ENCODE results near the gene LUZP2.
"Not testable (repeated sequence)": the region's sequence is repeated elsewhere in the genome, so short reads cannot be mapped to it uniquely, and the experiment has no call there.

LUZP2 gene

GRCh38 chr11:24880962-24881361, 384.1 kb downstream of the LUZP2 start:
- TF ChIP-seq JUND (IDR thresholded peaks at IDR 0.05; ENCODE audit: low read depth), result no peak
- in situ Hi-C loops (cut with HindIII; ENCODE audit: low pct_unique_long_range_greater_than_20kb, low sequenced_read_pairs), result no loop called here
- DNase-seq (ENCODE audit: low read depth in 1 of 2, low spot score in 1 of 2), result no peak

GRCh38 chr11:24885580-24886173, 388.8 kb downstream of the LUZP2 start:
- in situ Hi-C loops (cut with HindIII; ENCODE audit: low pct_unique_long_range_greater_than_20kb, low sequenced_read_pairs), result no loop called here
- TF ChIP-seq JUND (IDR thresholded peaks at IDR 0.05; ENCODE audit: low read depth), result no peak
- DNase-seq (ENCODE audit: low read depth in 1 of 2, low spot score in 1 of 2), result no peak

- in situ Hi-C loops (cut with HindIII; ENCODE audit: low pct_unique_long_range_greater_than_20kb, low sequenced_read_pairs), result no loop called here
- no peak for DNase-seq (ENCODE audit: low read depth in 1 of 2, low spot score in 1 of 2)
- no peak for TF ChIP-seq JUND (IDR thresholded peaks at IDR 0.05; ENCODE audit: low read depth)
Observed at GRCh38 chr11:24886880-24887619, 390.2 kb downstream of the LUZP2 start.

- in situ Hi-C loops (cut with HindIII; ENCODE audit: low pct_unique_long_range_greater_than_20kb, low sequenced_read_pairs), result no loop called here
- TF ChIP-seq JUND (IDR thresholded peaks at IDR 0.05; ENCODE audit: low read depth), result no peak
- DNase-seq (ENCODE audit: low read depth in 1 of 2, low spot score in 1 of 2), result no peak
Observed at GRCh38 chr11:24890426-24890825, 393.6 kb downstream of the LUZP2 start.

- in situ Hi-C loops (cut with HindIII; ENCODE audit: low pct_unique_long_range_greater_than_20kb, low sequenced_read_pairs); DNase-seq (ENCODE audit: low read depth in 1 of 2, low spot score in 1 of 2): not testable (repeated sequence)
Observed at GRCh38 chr11:24891845-24892492, 395.1 kb downstream of the LUZP2 start.

GRCh38 chr11:24896118-24896835, 399.4 kb downstream of the LUZP2 start:
- no peak for TF ChIP-seq JUND (IDR thresholded peaks at IDR 0.05; ENCODE audit: low read depth)
- no peak for DNase-seq (ENCODE audit: low read depth in 1 of 2, low spot score in 1 of 2)
- in situ Hi-C loops (cut with HindIII; ENCODE audit: low pct_unique_long_range_greater_than_20kb, low sequenced_read_pairs), result no loop called here

- in situ Hi-C loops (cut with HindIII; ENCODE audit: low pct_unique_long_range_greater_than_20kb, low sequenced_read_pairs), result no loop called here
- no peak for TF ChIP-seq JUND (IDR thresholded peaks at IDR 0.05; ENCODE audit: low read depth)
- DNase-seq (ENCODE audit: low read depth in 1 of 2, low spot score in 1 of 2), result peak; percentile 8 to 13
Observed at GRCh38 chr11:24900514-24900913, 403.7 kb downstream of the LUZP2 start.

- TF ChIP-seq JUND (IDR thresholded peaks at IDR 0.05; ENCODE audit: low read depth), result no peak
- in situ Hi-C loops (cut with HindIII; ENCODE audit: low pct_unique_long_range_greater_than_20kb, low sequenced_read_pairs), result no loop called here
- no peak for DNase-seq (ENCODE audit: low read depth in 1 of 2, low spot score in 1 of 2)
Observed at GRCh38 chr11:24900960-24901549, 404.2 kb downstream of the LUZP2 start.

GRCh38 chr11:24903555-24903954, 406.7 kb downstream of the LUZP2 start:
- no peak for DNase-seq (ENCODE audit: low read depth in 1 of 2, low spot score in 1 of 2)
- in situ Hi-C loops (cut with HindIII; ENCODE audit: low pct_unique_long_range_greater_than_20kb, low sequenced_read_pairs), result no loop called here
- TF ChIP-seq JUND (IDR thresholded peaks at IDR 0.05; ENCODE audit: low read depth), result no peak

GRCh38 chr11:24925091-24925490, 428.2 kb downstream of the LUZP2 start:
- TF ChIP-seq JUND (IDR thresholded peaks at IDR 0.05; ENCODE audit: low read depth), result no peak
- in situ Hi-C loops (cut with HindIII; ENCODE audit: low pct_unique_long_range_greater_than_20kb, low sequenced_read_pairs), result no loop called here
- no peak for DNase-seq (ENCODE audit: low read depth in 1 of 2, low spot score in 1 of 2)

- in situ Hi-C loops (cut with HindIII; ENCODE audit: low pct_unique_long_range_greater_than_20kb, low sequenced_read_pairs), result no loop called here
- peak in 1 of 2 experiments; percentile 25 for DNase-seq (ENCODE audit: low read depth in 1 of 2, low spot score in 1 of 2)
- no peak for TF ChIP-seq JUND (IDR thresholded peaks at IDR 0.05; ENCODE audit: low read depth)
Observed at GRCh38 chr11:24932110-24933000, 435.5 kb downstream of the LUZP2 start.

Data from T47D (cell line).